GM23338 (cell line): ENCODE data around the gene GTF3C5. TPM values are rescaled to one million over a fixed set of nuclear protein-coding genes. Genes with fewer than 3 reads are reported as not detected.

Experiments used
- ATAC-seq: fragments of 200-7000 bp; cut with Tn5 transposase; 3 replicates; pipeline ENCODE4 v1.9.1; 2020
- DNase-seq: peaks from one replicate; pipeline ENCODE4 v3.0.0-alpha.2; 2015; ENCODE audit warnings: low spot score
- H2AFZ ChIP-seq: fragments of 200-600 bp; sonication (generic); 2 replicates; pipeline ENCODE4 v1.8.0; 2016; ENCODE audit warnings: antibody characterized with exemption, mild to moderate bottlenecking, moderate library complexity
- H3F3A ChIP-seq: fragments of 200-600 bp; sonication (generic); replicated peaks from 2 replicates; pipeline ENCODE4 v1.8.0; 2017; ENCODE audit warnings: antibody characterized with exemption, mixed run types, low read depth
- H3K27ac ChIP-seq: fragments of 200-600 bp; sonication (generic); 2 replicates; pipeline ENCODE4 v1.6.1; 2016; ENCODE audit warnings: low read depth
- H3K27me3 ChIP-seq: fragments of 200-600 bp; sonication (generic); 2 replicates; pipeline ENCODE4 v1.8.0; 2016; ENCODE audit warnings: mild to moderate bottlenecking, mixed run types, moderate library complexity; ENCODE audit not compliant: insufficient read depth
- H3K36me3 ChIP-seq: fragments of 200-600 bp; sonication (generic); 2 replicates; pipeline ENCODE4 v1.8.0; 2016; ENCODE audit warnings: mild to moderate bottlenecking; ENCODE audit not compliant: insufficient read depth
- H3K4me1 ChIP-seq: fragments of 200-600 bp; sonication (generic); 2 replicates; pipeline ENCODE4 v1.8.0; 2016; ENCODE audit warnings: mild to moderate bottlenecking, moderate library complexity; ENCODE audit not compliant: insufficient read depth
- H3K4me2 ChIP-seq: fragments of 200-600 bp; sonication (generic); 2 replicates; pipeline ENCODE4 v1.7.1; 2017; ENCODE audit warnings: mixed run types
- H3K4me3 ChIP-seq: fragments of 200-600 bp; sonication (generic); 2 replicates; pipeline ENCODE4 v1.6.1; 2016; ENCODE audit warnings: mixed run types
- H3K79me2 ChIP-seq: fragments of 200-600 bp; sonication (generic); replicated peaks from 2 replicates; pipeline ENCODE4 v1.8.0; 2017; ENCODE audit warnings: mild to moderate bottlenecking; ENCODE audit not compliant: insufficient read depth
- H3K9me2 ChIP-seq: fragments of 200-600 bp; sonication (generic); 2 replicates; pipeline ENCODE4 v1.8.0; 2017; ENCODE audit not compliant: insufficient read depth
- H4K20me1 ChIP-seq: fragments of 200-600 bp; sonication (generic); replicated peaks from 2 replicates; pipeline ENCODE4 v1.8.0; 2017; ENCODE audit warnings: mild to moderate bottlenecking; ENCODE audit not compliant: insufficient read depth
- H3K27ac Mint-ChIP-seq: 2 replicates; pipeline ENCODE4 v1.8.0; 2020; ENCODE audit warnings: inconsistent platforms, mild to moderate bottlenecking, moderate library complexity, mixed read lengths
- H3K27me3 Mint-ChIP-seq: 3 replicates; pipeline ENCODE4 v1.8.0; 2022; ENCODE audit warnings: low read depth, mild to moderate bottlenecking, moderate library complexity, mixed read lengths, inconsistent platforms; ENCODE audit not compliant: insufficient read depth, poor library complexity
- H3K36me3 Mint-ChIP-seq: 3 replicates; pipeline ENCODE4 v1.8.0; 2021; ENCODE audit warnings: low read depth, mild to moderate bottlenecking, inconsistent platforms, moderate library complexity, mixed read lengths
- H3K4me1 Mint-ChIP-seq: 3 replicates; pipeline ENCODE4 v1.8.0; 2020; ENCODE audit warnings: mild to moderate bottlenecking, inconsistent platforms, mixed read lengths
- H3K4me3 Mint-ChIP-seq: 3 replicates; pipeline ENCODE4 v1.8.0; 2021; ENCODE audit warnings: moderate library complexity, mild to moderate bottlenecking, inconsistent platforms, mixed read lengths
- H3K9me3 Mint-ChIP-seq: 3 replicates; pipeline ENCODE4 v1.8.0; 2020; ENCODE audit warnings: moderate library complexity, mild to moderate bottlenecking, inconsistent platforms, mixed read lengths
- CREB1 ChIP-seq: fragments of 250-450 bp; sonication (Bioruptor Pico); IDR thresholded peaks from 2 replicates; pipeline ENCODE4 v1.5.0; 2020; ENCODE audit warnings: low read depth, mild to moderate bottlenecking, moderate library complexity
- CTCF ChIP-seq, 2 experiments: fragments of 200-600 bp in 1 of 2; sonication (generic) in 1 of 2; conservative IDR thresholded peaks; 2 replicates each; pipeline versions ENCODE4 v1.5.1 to v1.6.1; 2016 to 2017; ENCODE audit warnings: antibody characterized with exemption in 2 of 2, low read depth in 2 of 2, mild to moderate bottlenecking in 2 of 2, moderate library complexity in 1 of 2
- ETS1 ChIP-seq: IDR thresholded peaks from 2 replicates; pipeline ENCODE4 v1.6.1; 2016; ENCODE audit warnings: antibody characterized with exemption
- EZH2 ChIP-seq: fragments of 200-600 bp; sonication (generic); IDR thresholded peaks from one replicate; pipeline ENCODE4 v1.8.0; 2017; ENCODE audit warnings: antibody characterized with exemption, mild to moderate bottlenecking, low read depth; ENCODE audit not compliant: unreplicated experiment
- EZH2phosphoT487 ChIP-seq: fragments of 200-600 bp; sonication (generic); IDR thresholded peaks from one replicate; pipeline ENCODE4 v1.8.1; 2018; ENCODE audit warnings: antibody characterized with exemption; ENCODE audit not compliant: unreplicated experiment
- JUNB ChIP-seq: IDR thresholded peaks from one replicate; pipeline ENCODE4 v1.6.1; 2016; ENCODE audit warnings: antibody characterized with exemption; ENCODE audit not compliant: unreplicated experiment
- NANOG ChIP-seq: IDR thresholded peaks from 2 replicates; pipeline ENCODE4 v1.6.1; 2016; ENCODE audit warnings: antibody characterized with exemption, borderline replicate concordance
- POLR2AphosphoS5 ChIP-seq: IDR thresholded peaks from 2 replicates; pipeline ENCODE4 v1.6.1; 2016; ENCODE audit warnings: antibody characterized with exemption, low read depth
- REST ChIP-seq: IDR thresholded peaks from one replicate; pipeline ENCODE4 v1.6.1; 2018; ENCODE audit warnings: antibody characterized with exemption; ENCODE audit not compliant: unreplicated experiment
- STAT1 ChIP-seq: IDR thresholded peaks from one replicate; pipeline ENCODE4 v1.6.1; 2016; ENCODE audit warnings: antibody characterized with exemption; ENCODE audit not compliant: unreplicated experiment
- ZNF114 ChIP-seq: fragments of 250-450 bp; sonication (Bioruptor Pico); IDR thresholded peaks from 2 replicates; pipeline ENCODE4 v1.5.0; 2020; ENCODE audit warnings: mild to moderate bottlenecking, moderate library complexity
- ZNF331 ChIP-seq: fragments of 250-450 bp; sonication (Bioruptor Pico); IDR thresholded peaks from 2 replicates; pipeline ENCODE4 v1.5.0; 2020; ENCODE audit warnings: low read depth, mild to moderate bottlenecking, moderate library complexity
- ZNF462 ChIP-seq: fragments of 250-450 bp; sonication (Bioruptor Pico); IDR thresholded peaks from 2 replicates; pipeline ENCODE4 v1.5.0; 2020; ENCODE audit warnings: mild to moderate bottlenecking, moderate library complexity
- polyA plus RNA-seq: library from polyadenylated mRNA; unstranded; fragments of >200 nt; fragmentation: Nextera tagmentation; extraction: Ambion mirVana; gene quantifications from 2 replicates; pipeline ENCODE4 v1.2.1, GENCODE V29; 2016
- total RNA-seq: library from RNA; depleted of rRNA; stranded (reverse); fragments of >200 nt; shearing (Covaris generic); gene quantifications from 2 replicates; pipeline ENCODE4 v1.2.3, GENCODE V29; 2014

The GTF3C5 gene
- total and polyA plus RNA-seq, 2 experiments from 2014 or later, result 46.0 to 78.8 TPM

- H4K20me1 ChIP-seq, result no peaks in the 10 kb centered on the region
- peaks cover 53% of the 10 kb centered on the region for H3K27me3 ChIP-seq
- no peak for TF ChIP-seq ZNF331 (CRISPR knock-in tag)
- TF ChIP-seq EZH2, result no peak
- TF ChIP-seq ZNF114, result no peak
- TF ChIP-seq CTCF (conservative IDR thresholded peaks at IDR 0.05; ENCODE audit: low read depth in 2 of 2), result no peak
- TF ChIP-seq STAT1, result no peak
- no peak for TF ChIP-seq CREB1 (CRISPR knock-in tag)
- TF ChIP-seq ETS1, result no peak
- no peak for TF ChIP-seq ZNF462 (CRISPR knock-in tag)
- no peak for TF ChIP-seq NANOG
- TF ChIP-seq POLR2AphosphoS5, result no peak
- TF ChIP-seq JUNB, result no peak
- TF ChIP-seq REST, result no peak
- TF ChIP-seq EZH2phosphoT487, result no peak
- no peaks in the 10 kb centered on the region for H3K36me3 ChIP-seq
- H3K4me3 Mint-ChIP-seq, result peak overlapping the region; percentile 51; the same call in 2 of the 3 replicates
- H3K9me3 Mint-ChIP-seq, result no peaks in the 10 kb centered on the region; the same call in 2 of the 3 replicates
- H3K79me2 ChIP-seq, result no peaks in the 10 kb centered on the region
- peak; percentile 37 for ATAC-seq
- H3K27ac ChIP-seq, result no peak overlapping the region
- peak overlapping the region; percentile 71 for H3K4me2 ChIP-seq
- peaks cover 23% of the 10 kb centered on the region for H3K4me1 ChIP-seq
- 0 out of 2 replicates have a peak, but pooled peaks cover 4% of the 10 kb centered on the region for H3F3A ChIP-seq
- H3K4me3 ChIP-seq, result peak overlapping the region; percentile 38; the same call in 1 of the 2 replicates
- no peak overlapping the region for H2AFZ ChIP-seq
- H3K27me3 Mint-ChIP-seq, result peaks cover 55% of the 10 kb centered on the region
- no peaks in the 10 kb centered on the region for H3K36me3 Mint-ChIP-seq
- peaks cover 37% of the 10 kb centered on the region for H3K4me1 Mint-ChIP-seq
- no peaks in the 10 kb centered on the region for H3K9me2 ChIP-seq
- peak; percentile 40 for DNase-seq
- no peak overlapping the region for H3K27ac Mint-ChIP-seq
Measured at GRCh38 chr9:133004091-133004998, 26.5 kb upstream of the GTF3C5 start.
